H9 (cell line): Measurements from ENCODE around the gene EPHX1. TPM values are rescaled to one million over a fixed set of nuclear protein-coding genes. Genes with fewer than 3 reads are reported as not detected.
A peak's percentile ranks its signal among the peaks of the same experiment; 100 is the strongest.

Experiments used
- DNase-seq: peaks from one replicate; pipeline ENCODE4 v3.0.0-alpha.2; 2017
- H2AFZ ChIP-seq: one replicate; pipeline ENCODE4 v1.6.1; 2013; ENCODE audit warnings: mild to moderate bottlenecking, low read length, control low read depth, moderate library complexity
- H2AK5ac ChIP-seq: 2 replicates; pipeline ENCODE4 v1.6.1; 2013; ENCODE audit warnings: low read length, control low read depth, mixed read lengths; ENCODE audit not compliant: insufficient read length
- H2BK120ac ChIP-seq: one replicate; pipeline ENCODE4 v1.6.1; 2013; ENCODE audit warnings: low read depth, mild to moderate bottlenecking, low read length, control low read depth, inconsistent platforms; ENCODE audit not compliant: poor library complexity, severe bottlenecking
- H2BK12ac ChIP-seq: 2 replicates; pipeline ENCODE4 v1.6.1; 2013; ENCODE audit warnings: low read length, control low read depth, mixed read lengths, low read depth; ENCODE audit not compliant: insufficient read length
- H2BK15ac ChIP-seq: 2 replicates; pipeline ENCODE4 v1.6.1; 2013; ENCODE audit warnings: low read depth, low read length, control low read depth
- H2BK20ac ChIP-seq: one replicate; pipeline ENCODE4 v1.6.1; 2013; ENCODE audit warnings: low read depth, mild to moderate bottlenecking, low read length, control low read depth, inconsistent platforms; ENCODE audit not compliant: poor library complexity, severe bottlenecking
- H2BK5ac ChIP-seq: 2 replicates; pipeline ENCODE4 v1.6.1; 2013; ENCODE audit warnings: low read length, control low read depth, mixed read lengths; ENCODE audit not compliant: insufficient read length
- H3K14ac ChIP-seq: 2 replicates; pipeline ENCODE4 v1.6.1; 2013; ENCODE audit warnings: low read length, control low read depth; ENCODE audit not compliant: insufficient read depth
- H3K18ac ChIP-seq: 2 replicates; pipeline ENCODE4 v1.6.1; 2013; ENCODE audit warnings: low read depth, mild to moderate bottlenecking, mixed read lengths, low read length, control low read depth; ENCODE audit not compliant: insufficient read length
- H3K23ac ChIP-seq: 2 replicates; pipeline ENCODE4 v1.6.1; 2013; ENCODE audit warnings: low read length, control low read depth, mixed read lengths, low read depth; ENCODE audit not compliant: insufficient read length
- H3K23me2 ChIP-seq: 2 replicates; pipeline ENCODE4 v1.6.1; 2013; ENCODE audit warnings: low read depth, mild to moderate bottlenecking, mixed read lengths, low read length, control low read depth; ENCODE audit not compliant: insufficient read length, poor library complexity, severe bottlenecking
- H3K27ac ChIP-seq: 2 replicates; pipeline ENCODE4 v1.5.1; 2013; ENCODE audit warnings: low read length, control low read depth, mixed read lengths, low read depth; ENCODE audit not compliant: insufficient read length
- H3K27me3 ChIP-seq: 2 replicates; pipeline ENCODE4 v1.6.1; 2013; ENCODE audit warnings: low read length, control low read depth, inconsistent platforms; ENCODE audit not compliant: insufficient read depth
- H3K4ac ChIP-seq: 2 replicates; pipeline ENCODE4 v1.6.1; 2013; ENCODE audit warnings: low read depth, mild to moderate bottlenecking, control low read depth, inconsistent platforms, low read length, moderate library complexity
- H3K4me1 ChIP-seq: 2 replicates; pipeline ENCODE4 v1.6.1; 2013; ENCODE audit warnings: low read length, control low read depth, inconsistent platforms; ENCODE audit not compliant: insufficient read depth
- H3K4me2 ChIP-seq: 2 replicates; pipeline ENCODE4 v1.6.1; 2013; ENCODE audit warnings: low read length, control low read depth, mixed read lengths; ENCODE audit not compliant: insufficient read length, insufficient read depth
- H3K56ac ChIP-seq: 2 replicates; pipeline ENCODE4 v1.6.1; 2013; ENCODE audit warnings: low read depth, mild to moderate bottlenecking, mixed read lengths, low read length, control low read depth; ENCODE audit not compliant: insufficient read length
- H3K79me1 ChIP-seq: 2 replicates; pipeline ENCODE4 v1.6.1; 2013; ENCODE audit warnings: low read depth, mild to moderate bottlenecking, moderate library complexity, low read length, control low read depth, inconsistent platforms; ENCODE audit not compliant: insufficient read depth, poor library complexity, severe bottlenecking
- H3K79me2 ChIP-seq: 2 replicates; pipeline ENCODE4 v1.6.1; 2013; ENCODE audit warnings: low read length, control low read depth, inconsistent platforms; ENCODE audit not compliant: insufficient read depth
- H3K9ac ChIP-seq: 2 replicates; pipeline ENCODE4 v1.6.1; 2013; ENCODE audit warnings: low read length, control low read depth, mixed read lengths; ENCODE audit not compliant: insufficient read length; ENCODE audit errors: extremely low read depth
- H3K9me3 ChIP-seq: one replicate; pipeline ENCODE4 v1.6.1; 2013; ENCODE audit warnings: low read depth, low read length, inconsistent platforms; ENCODE audit not compliant: control insufficient read depth
- H3T11ph ChIP-seq: one replicate; pipeline ENCODE4 v1.6.1; 2013; ENCODE audit warnings: mild to moderate bottlenecking, low read length, control low read depth, inconsistent platforms
- H4K20me1 ChIP-seq: one replicate; pipeline ENCODE4 v1.6.1; 2013; ENCODE audit not compliant: control insufficient read depth, insufficient read length, insufficient read depth
- H4K5ac ChIP-seq: 2 replicates; pipeline ENCODE4 v1.6.1; 2013; ENCODE audit warnings: low read depth, mild to moderate bottlenecking, mixed read lengths, low read length, control low read depth; ENCODE audit not compliant: insufficient read length
- H4K8ac ChIP-seq: replicated peaks from 2 replicates; pipeline ENCODE4 v1.6.1; 2013; ENCODE audit warnings: low read length, control low read depth, mixed read lengths, low read depth; ENCODE audit not compliant: insufficient read length
- H4K91ac ChIP-seq: 2 replicates; pipeline ENCODE4 v1.6.1; 2013; ENCODE audit warnings: low read depth, mild to moderate bottlenecking, moderate library complexity, mixed read lengths, low read length, control low read depth; ENCODE audit not compliant: insufficient read length
- H3K27ac Mint-ChIP-seq, 3 experiments: 2 replicates in 2 of 3; 3 replicates in 1 of 3; pipeline ENCODE4 v1.8.0; 2020 to 2021; ENCODE audit warnings: mixed read lengths in 3 of 3, mild to moderate bottlenecking in 1 of 3, moderate library complexity in 1 of 3
- H3K27me3 Mint-ChIP-seq: 2 replicates; pipeline ENCODE4 v1.8.0; 2021; ENCODE audit warnings: low read depth, mild to moderate bottlenecking, moderate library complexity, mixed read lengths
- H3K36me3 Mint-ChIP-seq, 3 experiments: 2 replicates in 2 of 3; 3 replicates in 1 of 3; pipeline ENCODE4 v1.8.0; 2020 to 2021; ENCODE audit warnings: low read depth in 3 of 3, mixed read lengths in 3 of 3; ENCODE audit not compliant: insufficient read depth in 1 of 3
- H3K4me1 Mint-ChIP-seq, 2 experiments: 2 replicates each; pipeline ENCODE4 v1.8.0; 2020; ENCODE audit warnings: mixed read lengths in 2 of 2
- H3K4me3 Mint-ChIP-seq, 2 experiments: 2 replicates in 1 of 2; 3 replicates in 1 of 2; pipeline ENCODE4 v1.8.0; 2020 to 2021; ENCODE audit warnings: mild to moderate bottlenecking in 2 of 2, mixed read lengths in 2 of 2, moderate library complexity in 1 of 2
- H3K9me3 Mint-ChIP-seq, 2 experiments: 2 replicates in 1 of 2; 3 replicates in 1 of 2; pipeline ENCODE4 v1.8.0; 2020; ENCODE audit warnings: mild to moderate bottlenecking in 2 of 2, mixed read lengths in 2 of 2, moderate library complexity in 1 of 2
- WGBS: extraction: QIAGEN DNeasy Blood & Tissue Kit; methylation state at CpG from one replicate; pipeline ENCODE4 v1.1.7; 2013; ENCODE audit warnings: missing lambda C conversion rate, low lambda C conversion rate, mixed read lengths; ENCODE audit not compliant: insufficient read length; ENCODE audit errors: extremely low coverage; 5-methylcytosine and 5-hydroxymethylcytosine counted together
- total RNA-seq: library from RNA; stranded (reverse); gene quantifications from 2 replicates; pipeline ENCODE4 v1.2.1, GENCODE V29; 2021
- TF ChIP-seq, protein P1 (sequence below): fragments of 200-600 bp; sonication (generic); conservative IDR thresholded peaks from 3 replicates; pipeline ENCODE4 v1.8.0; 2021; ENCODE audit warnings: antibody characterized with exemption, mild to moderate bottlenecking

The EPHX1 gene
- total RNA-seq, 1 experiment from 2014 or later: 40.6 TPM

DNA sequence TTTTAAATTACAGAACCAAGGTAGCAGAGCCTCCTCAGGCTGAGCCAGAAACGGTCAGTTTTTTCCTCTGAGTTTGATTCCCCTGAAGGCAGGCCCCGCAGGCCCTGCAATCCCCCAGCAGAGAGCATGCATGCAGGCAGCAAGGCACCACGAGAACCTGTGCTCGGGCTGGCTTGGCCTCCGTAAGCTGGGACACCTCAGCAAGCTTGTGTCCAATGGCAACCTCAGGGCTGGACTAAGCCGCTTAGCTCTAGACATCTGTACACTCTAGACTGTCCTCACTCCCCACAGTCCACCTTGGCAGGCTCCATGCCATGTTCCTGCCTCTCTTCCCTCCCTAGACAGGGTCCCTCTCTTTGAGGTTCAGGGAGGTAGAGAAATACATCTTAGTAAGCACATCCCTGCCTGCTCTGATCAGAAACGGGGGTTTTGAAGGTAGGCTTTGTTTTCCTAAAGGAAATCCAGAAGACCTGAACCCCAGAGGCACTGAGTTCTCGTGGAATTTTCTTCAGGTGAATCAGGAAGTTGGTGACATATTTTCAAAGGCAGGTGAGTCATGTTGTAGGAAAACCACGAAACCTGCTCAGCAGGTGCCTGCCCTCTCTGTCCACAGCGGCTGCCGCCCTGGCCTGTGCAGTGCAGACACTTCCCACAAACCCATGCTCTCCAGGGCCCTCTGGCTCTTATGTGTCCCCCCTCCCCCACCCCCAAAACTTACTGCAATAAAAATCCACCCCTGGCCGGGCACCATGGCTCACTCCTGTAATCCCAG, 65.3 kb downstream of the EPHX1 start:
- no peak overlapping the region for H3K27ac ChIP-seq
- WGBS: no CpG with 5 or more reads among the region's 12 CpGs

More for the DNA sequence above, 65.3 kb downstream of the EPHX1 start:
- Histone ChIP-seq H2BK5ac (no peak overlapping the region), H3K18ac (no peak overlapping the region), H3K9ac (no peak overlapping the region), H3K4me1 (peaks cover 5% of the 10 kb centered on the region; the same call in 1 of the 2 replicates), H2AK5ac (no peak overlapping the region), H2AFZ (no peak overlapping the region), H4K20me1 (no peaks in the 10 kb centered on the region), H3K4ac (no peak overlapping the region), H3T11ph (no peak overlapping the region), H3K79me1 (no peaks in the 10 kb centered on the region), H3K56ac (no peak overlapping the region), H4K8ac (no peak overlapping the region), H3K23me2 (no peaks in the 10 kb centered on the region), H4K91ac (no peak overlapping the region), H3K23ac (no peak overlapping the region), H3K4me2 (no peak overlapping the region), H3K79me2 (peaks cover 3% of the 10 kb centered on the region; the same call in 1 of the 2 replicates), H2BK20ac (no peak overlapping the region), H3K14ac (no peak overlapping the region), H2BK12ac (no peak overlapping the region), H4K5ac (no peak overlapping the region), H2BK15ac (no peak overlapping the region), H3K9me3 (no peaks in the 10 kb centered on the region), H2BK120ac (no peak overlapping the region), H3K27me3 (no peaks in the 10 kb centered on the region)
- peaks cover 37 to 78% (median 43%) of the 10 kb centered on the region in 3 experiments; a peak in 6 of 7 replicates for H3K36me3 Mint-ChIP-seq
- H3K9me3 Mint-ChIP-seq: no peaks in the 10 kb centered on the region
- TF ChIP-seq, protein P1, sequence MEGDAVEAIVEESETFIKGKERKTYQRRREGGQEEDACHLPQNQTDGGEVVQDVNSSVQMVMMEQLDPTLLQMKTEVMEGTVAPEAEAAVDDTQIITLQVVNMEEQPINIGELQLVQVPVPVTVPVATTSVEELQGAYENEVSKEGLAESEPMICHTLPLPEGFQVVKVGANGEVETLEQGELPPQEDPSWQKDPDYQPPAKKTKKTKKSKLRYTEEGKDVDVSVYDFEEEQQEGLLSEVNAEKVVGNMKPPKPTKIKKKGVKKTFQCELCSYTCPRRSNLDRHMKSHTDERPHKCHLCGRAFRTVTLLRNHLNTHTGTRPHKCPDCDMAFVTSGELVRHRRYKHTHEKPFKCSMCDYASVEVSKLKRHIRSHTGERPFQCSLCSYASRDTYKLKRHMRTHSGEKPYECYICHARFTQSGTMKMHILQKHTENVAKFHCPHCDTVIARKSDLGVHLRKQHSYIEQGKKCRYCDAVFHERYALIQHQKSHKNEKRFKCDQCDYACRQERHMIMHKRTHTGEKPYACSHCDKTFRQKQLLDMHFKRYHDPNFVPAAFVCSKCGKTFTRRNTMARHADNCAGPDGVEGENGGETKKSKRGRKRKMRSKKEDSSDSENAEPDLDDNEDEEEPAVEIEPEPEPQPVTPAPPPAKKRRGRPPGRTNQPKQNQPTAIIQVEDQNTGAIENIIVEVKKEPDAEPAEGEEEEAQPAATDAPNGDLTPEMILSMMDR: no peak
- H3K4me1 Mint-ChIP-seq: peaks cover 31 to 48% of the 10 kb centered on the region in 2 experiments
- DNase-seq: no peak
- no peaks in the 10 kb centered on the region for H3K27me3 Mint-ChIP-seq
- no peak overlapping the region for H3K4me3 Mint-ChIP-seq
- peak overlapping the region in 2 of 3 experiments; percentile 51 to 68; a peak in 4 of 7 replicates for H3K27ac Mint-ChIP-seq
